H54 (cell line): ENCODE measurements around the gene G0S2.

Source experiments
- DNase-seq: peaks from one replicate; pipeline ENCODE4 v3.0.0; 2011; ENCODE audit warnings: low spot score, mixed read lengths; ENCODE audit not compliant: insufficient read length
- FAIRE-seq: peaks from 3 replicates; lab custom pipeline; 2011; peaks lifted over from hg19 to GRCh38; lab: Jason Lieb, UNC
- POLR2A ChIP-seq: IDR thresholded peaks from 2 replicates; pipeline ENCODE4 v1.6.1; 2011; ENCODE audit warnings: low read depth, mild to moderate bottlenecking, low read length

G0S2 gene

DNA sequence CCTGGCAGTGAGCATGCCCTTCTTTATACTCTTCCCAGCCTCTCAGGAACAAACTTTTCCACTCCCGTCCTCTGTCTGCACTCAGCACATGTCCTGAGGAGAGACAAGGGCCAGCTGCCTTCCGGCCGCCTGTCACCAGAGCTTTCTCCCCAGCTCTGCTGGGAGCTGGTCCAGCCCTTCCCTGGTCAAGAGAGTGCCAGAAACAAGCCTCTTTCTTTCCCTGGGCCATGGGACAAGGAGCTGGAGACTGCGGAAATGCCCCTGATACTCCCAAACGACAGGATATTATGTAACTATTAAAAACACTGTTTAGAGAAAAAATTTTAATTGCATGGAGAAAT, 33.4 kb upstream of the G0S2 start:
- FAIRE-seq (no peak), DNase-seq (no peak)
- no peak for TF ChIP-seq POLR2A

DNA sequence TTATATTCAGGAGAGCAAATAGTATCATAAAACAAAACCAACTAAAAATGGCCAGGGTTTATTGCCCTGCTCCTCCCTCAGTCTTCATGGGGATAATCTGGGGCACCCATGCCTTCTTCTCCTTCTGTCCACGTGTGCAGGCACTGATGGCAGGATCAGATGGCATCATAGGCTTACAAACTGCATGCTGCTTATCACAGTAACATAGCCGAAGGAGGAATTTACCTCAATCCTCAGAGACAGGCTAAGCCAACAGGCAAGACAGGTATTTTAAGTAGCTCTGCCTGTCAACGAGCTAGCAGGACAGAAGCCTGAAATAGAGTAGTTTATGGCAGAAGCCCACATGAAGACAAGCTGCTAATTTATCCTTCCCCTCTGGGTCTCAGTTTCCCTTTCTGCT, 32.4 kb upstream of the G0S2 start:
- FAIRE-seq (no peak), DNase-seq (no peak)
- TF ChIP-seq POLR2A: no peak

DNA sequence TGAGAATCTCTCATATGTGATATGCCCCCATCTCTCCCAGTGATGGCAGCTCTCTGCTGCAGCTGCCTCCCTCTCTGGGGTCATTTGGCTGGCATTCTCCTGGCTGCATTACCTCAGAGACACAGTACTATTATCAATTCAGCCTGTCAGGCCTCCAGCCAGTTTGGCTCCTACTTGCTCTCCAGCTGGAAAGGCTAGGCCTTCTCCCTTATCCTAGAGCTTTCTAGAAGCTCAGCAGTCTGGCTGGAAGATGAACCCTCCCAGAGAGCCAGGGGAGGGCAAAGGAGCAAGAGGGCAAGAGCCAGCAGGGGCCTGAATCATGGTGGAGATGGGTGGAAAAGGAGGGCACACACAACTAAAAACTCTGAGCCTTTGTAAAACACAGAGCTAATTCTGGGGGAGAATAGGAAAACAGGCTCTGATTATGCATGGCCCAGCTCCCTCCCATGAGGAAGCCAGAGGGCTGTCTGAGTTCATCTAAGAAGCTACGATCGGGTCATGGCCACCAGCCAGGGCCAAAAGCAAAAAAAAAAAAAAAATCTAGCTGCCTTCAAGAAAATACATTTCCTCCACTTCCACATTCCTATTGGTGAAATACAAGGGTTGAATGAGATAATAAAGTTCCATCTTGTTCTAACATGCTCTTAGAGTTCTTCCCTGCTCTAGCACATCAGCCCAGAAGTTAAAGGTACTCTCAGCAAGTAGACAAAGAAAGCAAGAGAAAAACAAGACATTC, 31.8 kb upstream of the G0S2 start:
- no peak for TF ChIP-seq POLR2A
- FAIRE-seq (no peak), DNase-seq (no peak)

DNA sequence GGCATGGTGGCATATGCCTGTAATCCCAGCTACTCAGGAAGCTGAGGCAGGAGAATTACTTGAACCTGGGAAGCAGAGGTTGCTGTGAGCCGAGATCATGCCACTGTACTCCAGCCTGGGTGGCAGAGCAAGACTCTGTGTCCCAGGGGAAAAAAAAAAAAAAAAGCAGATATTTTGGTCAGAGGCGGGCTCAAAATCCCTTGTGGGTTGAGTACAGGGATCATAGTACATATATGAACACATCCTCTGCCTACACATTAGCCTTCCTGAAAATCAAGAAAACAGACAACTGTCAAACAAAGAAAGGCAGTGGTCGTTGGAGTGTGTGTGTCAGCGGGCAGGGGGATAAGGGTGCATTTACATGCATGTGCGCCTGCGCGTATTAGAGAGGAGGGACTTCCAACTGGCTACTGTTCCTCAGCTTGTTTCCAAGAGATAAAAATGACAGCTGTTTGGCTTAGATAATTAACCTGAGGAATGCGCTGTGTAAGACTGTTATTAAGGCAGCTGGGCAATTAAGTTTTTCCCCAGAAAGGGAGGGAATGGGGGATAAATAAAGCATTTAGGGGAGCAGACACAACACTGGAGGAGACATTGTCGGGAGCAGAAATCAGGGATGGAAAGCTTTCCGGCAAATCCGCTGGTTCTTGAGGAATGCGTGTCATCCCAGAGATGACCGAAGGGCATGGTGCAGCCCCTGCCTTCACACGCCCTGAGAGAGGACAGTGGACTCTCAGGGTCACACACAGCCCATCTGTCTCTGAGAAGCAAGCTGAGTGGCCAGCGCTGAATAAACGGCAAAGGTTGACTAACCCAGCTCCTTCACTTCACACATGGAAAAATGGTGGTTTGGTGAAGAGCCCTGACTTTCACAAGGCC, 29.4 kb upstream of the G0S2 start:
- TF ChIP-seq POLR2A: no peak
- DNase-seq (no peak), FAIRE-seq (no peak)

DNA sequence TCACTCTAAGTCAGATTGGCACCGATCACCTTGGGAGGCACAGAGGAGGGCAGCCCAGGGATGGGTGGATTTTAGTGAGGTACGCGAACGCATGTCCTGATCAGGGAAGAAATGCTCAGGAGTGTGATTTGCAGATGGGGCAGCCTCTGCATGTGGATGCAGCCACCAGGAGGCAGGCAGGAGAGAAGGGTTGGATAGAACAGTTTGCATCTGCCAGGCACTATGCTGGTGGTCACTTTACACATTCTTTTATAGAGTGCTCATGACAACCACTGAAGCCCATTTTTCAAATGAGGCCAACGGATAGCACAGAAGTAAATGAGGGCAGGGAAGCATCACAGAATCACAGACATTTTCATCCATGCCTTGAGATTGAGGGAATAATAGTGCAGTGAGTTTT, 28.7 kb upstream of the G0S2 start:
- TF ChIP-seq POLR2A: no peak
- DNase-seq (no peak), FAIRE-seq (no peak)

DNA sequence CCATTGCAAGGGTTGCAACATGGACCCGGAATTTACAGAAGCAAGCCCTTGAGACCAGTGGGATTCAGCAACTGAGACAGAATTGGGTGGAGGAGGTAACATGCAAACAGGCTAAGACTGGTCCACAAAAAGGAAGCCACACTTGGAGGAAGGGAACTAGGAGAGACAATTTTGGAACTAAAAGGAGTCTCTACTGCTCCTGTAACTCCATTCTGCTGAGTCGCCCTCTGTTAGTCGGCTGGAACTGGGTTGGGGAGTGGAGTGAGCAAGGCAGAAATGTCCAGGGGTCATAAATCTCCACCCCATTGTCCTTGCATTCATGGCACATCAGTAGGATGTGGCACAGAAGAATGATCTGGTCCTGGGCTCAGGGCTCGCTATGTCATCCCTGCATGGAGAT, 28.1 kb upstream of the G0S2 start:
- no peak for TF ChIP-seq POLR2A
- FAIRE-seq (no peak), DNase-seq (no peak)

DNA sequence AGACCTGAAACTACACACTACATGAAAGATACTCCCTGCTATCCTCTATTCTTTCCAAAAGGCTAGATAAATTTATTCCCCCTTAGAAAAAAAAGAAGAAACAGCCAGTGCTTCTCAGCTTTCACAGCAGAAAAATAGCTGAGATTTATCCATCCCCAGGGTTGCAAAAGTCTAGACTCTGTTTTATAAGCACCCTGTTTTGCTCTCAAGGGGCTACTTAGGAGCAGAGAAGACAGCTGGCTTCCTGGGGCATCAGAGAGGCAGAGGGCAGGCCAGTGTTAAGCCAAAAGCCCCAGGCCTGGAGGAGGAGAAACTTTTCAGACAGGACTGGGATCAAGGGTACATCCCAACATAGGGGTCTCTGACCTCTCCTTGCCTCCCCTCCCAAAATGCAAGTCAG, 26.9 kb upstream of the G0S2 start:
- no peak for TF ChIP-seq POLR2A
- DNase-seq (no peak), FAIRE-seq (no peak)

DNA sequence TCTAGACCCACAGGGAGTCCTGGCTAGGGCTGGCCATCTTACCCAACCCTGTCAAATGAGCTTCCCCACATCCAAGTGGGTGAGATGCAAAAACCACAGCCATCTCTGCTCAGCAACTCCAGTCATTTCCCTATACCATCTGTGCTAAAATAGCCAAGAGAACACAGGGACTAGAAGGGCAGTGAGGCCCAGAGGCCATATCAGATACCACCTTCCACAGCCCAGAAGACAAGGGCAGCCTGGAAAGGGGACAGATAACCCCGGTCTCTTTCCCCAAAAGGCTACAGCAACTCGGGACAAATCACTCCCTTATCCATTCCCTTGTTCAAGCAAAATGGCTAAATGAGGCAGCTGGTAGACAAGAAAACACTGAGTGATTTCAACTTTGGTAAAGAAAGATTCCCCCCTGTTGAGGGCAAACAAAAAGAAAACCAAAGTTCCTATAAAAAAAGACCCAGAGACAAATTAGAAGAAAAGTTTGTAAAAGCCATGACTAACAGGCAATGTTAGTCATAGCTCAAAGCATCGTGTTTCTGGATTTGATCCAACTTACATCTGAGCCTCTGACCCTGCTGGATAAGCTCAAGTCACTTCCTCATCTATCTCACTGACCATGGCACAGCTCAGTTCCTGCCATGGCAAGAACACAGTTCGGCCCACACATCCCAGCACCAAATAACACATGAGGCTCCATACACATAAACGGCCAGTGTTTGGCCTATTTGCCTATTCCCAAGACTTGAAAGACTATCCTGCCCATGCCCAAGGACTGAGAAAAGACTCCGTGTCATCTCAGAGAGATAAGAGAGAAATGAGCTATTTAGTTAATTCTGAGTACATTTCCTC, 26.1 kb upstream of the G0S2 start:
- FAIRE-seq (peak; percentile 41), DNase-seq (no peak)
- TF ChIP-seq POLR2A: no peak

DNA sequence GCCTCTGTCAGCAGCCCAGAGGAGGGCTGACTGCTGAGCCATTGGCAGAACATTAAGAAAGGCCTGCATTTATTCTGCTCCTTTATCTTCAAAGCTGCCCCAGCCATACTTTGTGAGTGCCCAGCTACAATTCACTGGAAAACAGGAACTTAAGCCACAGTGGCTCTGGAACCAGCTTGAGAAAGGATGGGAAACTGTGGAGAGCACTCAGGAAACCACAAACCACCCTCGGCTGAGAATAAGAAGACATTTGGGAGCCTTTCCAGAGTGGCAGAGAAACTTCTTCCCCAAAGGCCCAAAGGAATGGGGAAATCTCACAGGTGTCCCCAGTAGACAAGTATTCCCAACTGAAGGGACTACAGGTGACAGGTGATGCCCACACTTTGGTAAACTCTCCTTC, 24.8 kb upstream of the G0S2 start:
- FAIRE-seq (no peak), DNase-seq (no peak)
- TF ChIP-seq POLR2A: no peak

DNA sequence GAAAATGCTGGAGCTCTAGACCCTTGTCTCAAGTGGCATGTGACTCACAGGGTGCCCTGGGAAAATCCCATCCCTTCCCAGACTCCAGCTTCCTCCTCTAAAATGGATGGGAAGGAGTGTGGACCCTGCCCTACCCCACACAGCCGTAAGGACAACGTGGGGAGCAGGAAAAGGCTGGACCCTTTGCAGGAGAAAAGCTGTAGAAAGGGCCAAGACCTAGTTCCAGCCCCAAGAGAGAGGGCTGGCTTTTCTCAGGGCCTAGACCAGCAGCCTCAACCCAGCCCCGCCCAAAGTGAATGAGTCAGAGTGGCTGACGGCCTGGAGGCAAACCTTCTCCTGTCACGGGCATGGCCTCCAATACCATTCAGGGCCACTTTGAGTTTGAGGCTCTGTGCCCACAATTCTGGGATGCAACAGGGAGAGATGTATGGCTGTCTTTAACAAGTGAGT, 24.0 kb upstream of the G0S2 start:
- no peak for DNase-seq
- no peak for FAIRE-seq
- no peak for TF ChIP-seq POLR2A

DNA sequence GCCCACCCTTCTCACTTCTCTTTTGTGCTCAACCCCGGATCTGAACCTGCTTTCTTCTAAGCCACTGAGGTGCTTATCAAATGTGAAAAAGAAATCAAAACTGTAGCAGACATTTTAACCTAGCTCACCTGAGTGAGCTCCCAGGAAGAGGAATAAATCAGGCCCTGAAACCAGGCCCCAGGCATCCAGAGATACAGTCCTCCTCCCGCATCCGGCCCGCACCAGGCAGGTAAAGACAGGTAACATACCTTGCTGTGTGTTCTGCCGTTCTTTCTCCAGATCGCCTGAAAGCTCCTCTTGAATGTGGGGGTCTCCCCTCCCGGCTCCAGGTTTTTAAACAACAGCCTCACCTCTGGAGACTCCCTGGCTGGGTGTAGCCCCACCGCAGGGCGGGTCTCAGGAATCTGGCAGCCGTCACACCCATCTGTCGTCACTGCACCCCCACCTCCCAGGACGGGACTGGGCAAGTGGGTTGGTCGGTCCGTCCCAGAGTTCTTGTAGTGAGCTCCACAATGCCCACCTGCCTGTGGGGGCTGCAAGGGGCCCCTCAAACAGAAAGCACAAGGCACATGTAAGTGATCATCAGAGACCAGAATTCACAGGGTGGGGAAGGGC, 23.0 kb upstream of the G0S2 start, which contains the start of gene LAMB3:
TSS of gene LAMB3 (minus strand) at position 305 of the 615 bp plus-strand sequence. CDS start 1,481 bp downstream, outside the sequence.
- TF ChIP-seq POLR2A: no peak

DNA sequence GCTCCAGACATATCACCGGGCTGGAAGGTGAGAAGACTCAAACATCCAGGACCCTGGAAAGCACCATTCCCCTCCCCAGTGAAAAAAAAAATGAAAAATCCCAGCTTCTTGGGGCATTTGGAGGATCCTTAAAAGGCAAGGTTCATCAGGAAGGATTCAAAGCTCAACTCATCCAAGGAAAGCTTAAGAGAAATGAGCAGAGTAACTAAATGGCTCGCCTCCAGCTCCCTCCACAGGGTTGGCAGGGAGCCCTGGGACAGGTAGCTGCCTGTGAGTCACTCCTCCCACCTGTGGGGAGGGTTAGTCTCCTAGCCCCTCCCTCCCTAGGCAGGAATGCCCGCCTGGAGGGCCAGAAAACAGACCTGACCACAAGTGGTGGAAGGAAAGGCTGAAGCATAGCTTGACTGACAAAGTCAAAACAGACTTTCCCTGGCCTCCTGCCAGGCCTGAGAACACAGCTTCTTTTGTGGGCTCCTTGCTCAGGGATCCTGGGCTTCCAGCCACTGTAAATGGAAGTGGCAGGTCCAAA, 22.3 kb upstream of the G0S2 start:
- FAIRE-seq: no peak
- no peak for TF ChIP-seq POLR2A
- DNase-seq: no peak

More for the DNA sequence above, 23.0 kb upstream of the G0S2 start, which contains the start of gene LAMB3:
- FAIRE-seq (no peak), DNase-seq (no peak)

DNA sequence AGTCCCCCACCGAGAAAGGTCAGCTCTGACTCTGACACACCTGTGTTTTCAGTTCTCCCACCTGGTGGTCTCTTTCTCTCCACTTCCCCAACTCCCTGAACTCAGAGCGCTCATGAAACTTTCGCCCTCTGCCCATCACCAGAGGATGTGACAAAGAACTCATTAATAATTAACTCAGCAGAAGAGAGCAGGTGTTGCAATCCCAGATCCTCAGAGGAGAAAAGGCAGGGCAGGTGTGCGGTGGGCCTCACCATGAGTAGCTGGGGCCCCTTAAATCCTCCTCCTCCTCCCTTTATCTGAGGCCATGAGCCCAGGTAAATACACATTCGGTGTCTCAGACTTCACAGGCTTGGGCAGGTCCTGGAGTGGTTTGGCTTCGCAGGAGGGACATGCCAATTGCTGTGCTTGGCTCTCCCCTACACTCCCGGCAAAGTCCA, 21.3 kb upstream of the G0S2 start:
- DNase-seq (no peak), FAIRE-seq (no peak)
- TF ChIP-seq POLR2A: no peak
